H1 (cell line): ENCODE data around the gene TMEM30A. TPM values are rescaled to one million over a fixed set of nuclear protein-coding genes. Genes with fewer than 3 reads are reported as not detected.

Experiments used
- SIRT6 ChIP-seq: IDR thresholded peaks from one replicate; pipeline ENCODE4 v1.7.1; 2012; ENCODE audit warnings: low read length, inconsistent platforms
- polyA plus RNA-seq, 7 experiments: library from polyadenylated mRNA; depleted of rRNA in 3 of 7; stranded (reverse) in 5 of 7; unstranded in 2 of 7; fragments of >200 nt in 5 of 7; fragments of 200-250 nt in 2 of 7; gene quantifications; 1 replicate in 5 of 7; 2 replicates in 1 of 7; 4 replicates in 1 of 7; pipeline versions ENCODE4 v1.2.1 to v1.2.3, GENCODE V29; 2011 to 2013; ENCODE audit warnings: missing spikeins in 2 of 7, mixed read lengths in 2 of 7
- total RNA-seq: library from RNA; stranded (reverse); fragmentation: NEBNext Ultra II Directional; extraction: Animal tissue kit (Norgen Biotek cat#: 25700); gene quantifications from 2 replicates; pipeline ENCODE4 v1.2.1, GENCODE V29; 2021

Gene TMEM30A
- total and polyA plus RNA-seq, 2 of the 8 experiments (the other 6 are each of a cell fraction or from before 2014, with no cell fraction given), result 10.5 to 71.0 TPM

DNA sequence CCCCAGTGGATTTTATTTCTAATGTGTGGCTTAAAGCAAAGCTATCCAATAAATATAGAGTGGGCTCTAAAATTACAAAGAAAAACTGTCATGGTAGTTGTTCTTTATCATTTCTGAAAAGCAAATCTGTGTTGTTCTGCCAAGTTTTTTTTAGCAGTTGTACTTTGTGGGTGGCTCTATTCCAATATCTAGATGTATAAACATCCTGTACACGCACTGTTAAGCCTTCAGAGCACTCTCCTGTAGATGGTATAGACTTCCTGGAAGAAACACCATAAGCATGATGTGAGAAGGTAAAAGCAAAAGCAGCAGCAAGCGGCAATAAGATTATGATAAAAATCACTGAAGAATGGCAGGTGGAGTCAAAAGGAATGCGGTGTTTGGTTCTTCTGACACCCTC, 21.5 kb upstream of the TMEM30A start (continued):
- no peak for TF ChIP-seq SIRT6
